Fibroblast of lung (primary cell): ENCODE measurements around the gene NECTIN4. TPM values are rescaled to one million over a fixed set of nuclear protein-coding genes. Genes with fewer than 3 reads are reported as not detected.
A peak's percentile ranks its signal among the peaks of the same experiment; 100 is the strongest.

Experiments
- DNase-seq, 2 donors: peaks; one replicate each; pipeline versions ENCODE4 v3.0.0 to v3.0.0-alpha.2; 2010; ENCODE audit warnings: low read depth in 2 of 2
- H2AFZ ChIP-seq: 2 replicates; pipeline ENCODE4 v1.5.1; 2012; ENCODE audit warnings: low read length, control low read depth, inconsistent platforms
- H3K27ac ChIP-seq: 2 replicates; pipeline ENCODE4 v1.5.1; 2011; ENCODE audit warnings: low read length, control low read depth; ENCODE audit not compliant: insufficient read depth
- H3K27me3 ChIP-seq: 2 replicates; pipeline ENCODE4 v1.5.1; 2011; ENCODE audit warnings: mild to moderate bottlenecking, low read length; ENCODE audit not compliant: control insufficient read depth, insufficient read depth
- H3K36me3 ChIP-seq: 2 replicates; pipeline ENCODE4 v1.5.1; 2011; ENCODE audit warnings: low read length; ENCODE audit not compliant: control insufficient read depth, insufficient read depth
- H3K4me1 ChIP-seq: 2 replicates; pipeline ENCODE4 v1.5.1; 2011; ENCODE audit warnings: low read length; ENCODE audit not compliant: control insufficient read depth, insufficient read depth; ENCODE audit errors: extremely low read depth
- H3K4me2 ChIP-seq: 2 replicates; pipeline ENCODE4 v1.5.1; 2011; ENCODE audit warnings: low read length, control low read depth; ENCODE audit not compliant: insufficient read depth; ENCODE audit errors: extremely low read depth
- H3K4me3 ChIP-seq, 4 experiments: fragments of 200-600 bp in 1 of 4; sonication (generic) in 1 of 4; replicated peaks in 1 of 4; 2 replicates each; pipeline ENCODE4 v1.5.1; 2011 to 2016; ENCODE audit warnings: low read length in 4 of 4, low read depth in 3 of 4, mild to moderate bottlenecking in 3 of 4, control low read depth in 2 of 4, inconsistent platforms in 1 of 4, mixed read lengths in 1 of 4; ENCODE audit not compliant: insufficient read depth in 1 of 4; ENCODE audit errors: control extremely low read depth in 1 of 4
- H3K79me2 ChIP-seq: 2 replicates; pipeline ENCODE4 v1.5.1; 2012; ENCODE audit warnings: mild to moderate bottlenecking, low read length, inconsistent platforms; ENCODE audit not compliant: control insufficient read depth, insufficient read depth
- H3K9ac ChIP-seq: 2 replicates; pipeline ENCODE4 v1.5.1; 2011; ENCODE audit warnings: mild to moderate bottlenecking, low read length, control low read depth; ENCODE audit not compliant: insufficient read depth
- H3K9me3 ChIP-seq: 2 replicates; pipeline ENCODE4 v1.5.1; 2012; ENCODE audit warnings: low read depth, low read length; ENCODE audit not compliant: control insufficient read depth, insufficient read depth
- H4K20me1 ChIP-seq: 2 replicates; pipeline ENCODE4 v1.5.1; 2011; ENCODE audit warnings: low read length; ENCODE audit not compliant: control insufficient read depth, insufficient read depth; ENCODE audit errors: extremely low read depth
- CTCF ChIP-seq, 2 donors: IDR thresholded peaks in 1 of 2; conservative IDR thresholded peaks in 1 of 2; 1 replicate in 1 of 2; 2 replicates in 1 of 2; pipeline ENCODE4 v1.5.1; 2011 to 2012; ENCODE audit warnings: low read length in 2 of 2, control low read depth in 1 of 2, inconsistent platforms in 1 of 2, low read depth in 1 of 2, mild to moderate bottlenecking in 1 of 2
- EZH2 ChIP-seq: IDR thresholded peaks from 2 replicates; pipeline ENCODE4 v1.5.1; 2012; ENCODE audit warnings: low read length, control low read depth, mild to moderate bottlenecking; ENCODE audit errors: missing control alignments
- polyA plus RNA-seq, 2 donors: library from polyadenylated mRNA; depleted of rRNA in 1 of 2; stranded (reverse) in 1 of 2; unstranded in 1 of 2; fragments of >200 nt; gene quantifications; 2 replicates each; pipeline ENCODE4 v1.2.1, GENCODE V29; 2011 to 2012; ENCODE audit warnings: missing spikeins in 1 of 2
- total RNA-seq: library from RNA; depleted of rRNA; stranded (reverse); fragments of >200 nt; gene quantifications from 2 replicates; pipeline ENCODE4 v1.2.1, GENCODE V29; 2014

NECTIN4 gene
- total and polyA plus RNA-seq, 2 donors (not counting 1 experiment from before 2014, with no cell fraction given) = 0.16 to 0.33 TPM

GRCh38 chr1:161088587-161089110 is 709 bp downstream of the NECTIN4 start:
- H3K9me3 ChIP-seq = no peaks in the 10 kb centered on the region
- H3K4me1 ChIP-seq = peaks cover 18% of the 10 kb centered on the region
- no peak for TF ChIP-seq EZH2
- no peak for TF ChIP-seq CTCF (conservative IDR thresholded peaks at IDR 0.05 in 1 of 2, IDR thresholded peaks at IDR 0.05 in 1 of 2; ENCODE audit: low read depth in 1 of 2, low read length in 2 of 2)
- no peaks in the 10 kb centered on the region for H3K27me3 ChIP-seq
- H3K4me2 ChIP-seq = no peak overlapping the region
- H2AFZ ChIP-seq = no peak overlapping the region
- H3K9ac ChIP-seq = no peak overlapping the region
- H3K4me3 ChIP-seq = no peak overlapping the region
- DNase-seq = peak in 1 of 2 donors; percentile 48
- H3K27ac ChIP-seq = no peak overlapping the region
- no peaks in the 10 kb centered on the region for H4K20me1 ChIP-seq
- no peaks in the 10 kb centered on the region for H3K36me3 ChIP-seq
- no peaks in the 10 kb centered on the region for H3K79me2 ChIP-seq

GRCh38 chr1:161086457-161086856 is 2.9 kb downstream of the NECTIN4 start:
- Histone ChIP-seq H4K20me1 (no peaks in the 10 kb centered on the region), H3K27me3 (no peaks in the 10 kb centered on the region), H3K9ac (no peak overlapping the region), H3K79me2 (no peaks in the 10 kb centered on the region), H3K4me3 (no peak overlapping the region), H3K4me1 (peaks cover 21% of the 10 kb centered on the region), H3K36me3 (no peaks in the 10 kb centered on the region), H3K27ac (no peak overlapping the region), H2AFZ (no peak overlapping the region), H3K9me3 (no peaks in the 10 kb centered on the region), H3K4me2 (no peak overlapping the region)
- no peak for DNase-seq
- no peak for TF ChIP-seq CTCF (conservative IDR thresholded peaks at IDR 0.05 in 1 of 2, IDR thresholded peaks at IDR 0.05 in 1 of 2; ENCODE audit: low read depth in 1 of 2, low read length in 2 of 2)
- no peak for TF ChIP-seq EZH2

- TF ChIP-seq EZH2 (no peak), CTCF (conservative IDR thresholded peaks at IDR 0.05 in 1 of 2, IDR thresholded peaks at IDR 0.05 in 1 of 2; ENCODE audit: low read depth in 1 of 2, low read length in 2 of 2) (no peak)
- DNase-seq = peak in 1 of 2 donors; percentile 43
- Histone ChIP-seq H3K4me1 (peaks cover 21% of the 10 kb centered on the region), H2AFZ (no peak overlapping the region), H3K27ac (no peak overlapping the region), H3K79me2 (no peaks in the 10 kb centered on the region), H3K9me3 (no peaks in the 10 kb centered on the region), H4K20me1 (no peaks in the 10 kb centered on the region), H3K4me3 (no peak overlapping the region), H3K4me2 (no peak overlapping the region), H3K9ac (no peak overlapping the region), H3K36me3 (no peaks in the 10 kb centered on the region), H3K27me3 (no peaks in the 10 kb centered on the region)
Measured at GRCh38 chr1:161085165-161085564, 4.2 kb downstream of the NECTIN4 start.
